ENCODE data around the gene CDH3.

DNA sequence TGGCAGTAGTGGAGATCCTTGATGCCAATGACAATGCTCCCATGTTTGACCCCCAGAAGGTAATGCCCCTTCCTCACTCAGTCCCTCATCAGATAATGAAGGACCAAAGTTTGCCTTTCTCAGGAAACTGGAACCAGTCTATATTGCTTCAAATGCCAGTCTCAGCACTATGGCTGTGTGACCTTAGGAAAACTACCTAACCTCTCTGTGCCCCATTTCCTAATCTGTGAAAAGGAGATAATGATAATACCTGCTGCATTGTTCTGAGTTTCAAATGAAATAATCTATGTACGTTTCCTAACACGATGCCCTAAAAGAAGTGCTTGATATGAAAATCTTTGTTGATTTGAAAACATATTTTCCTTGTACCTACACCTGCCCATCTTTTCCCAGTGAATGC, 35.9 kb downstream of the CDH3 start:
- TF ChIP-seq, protein P1, sequence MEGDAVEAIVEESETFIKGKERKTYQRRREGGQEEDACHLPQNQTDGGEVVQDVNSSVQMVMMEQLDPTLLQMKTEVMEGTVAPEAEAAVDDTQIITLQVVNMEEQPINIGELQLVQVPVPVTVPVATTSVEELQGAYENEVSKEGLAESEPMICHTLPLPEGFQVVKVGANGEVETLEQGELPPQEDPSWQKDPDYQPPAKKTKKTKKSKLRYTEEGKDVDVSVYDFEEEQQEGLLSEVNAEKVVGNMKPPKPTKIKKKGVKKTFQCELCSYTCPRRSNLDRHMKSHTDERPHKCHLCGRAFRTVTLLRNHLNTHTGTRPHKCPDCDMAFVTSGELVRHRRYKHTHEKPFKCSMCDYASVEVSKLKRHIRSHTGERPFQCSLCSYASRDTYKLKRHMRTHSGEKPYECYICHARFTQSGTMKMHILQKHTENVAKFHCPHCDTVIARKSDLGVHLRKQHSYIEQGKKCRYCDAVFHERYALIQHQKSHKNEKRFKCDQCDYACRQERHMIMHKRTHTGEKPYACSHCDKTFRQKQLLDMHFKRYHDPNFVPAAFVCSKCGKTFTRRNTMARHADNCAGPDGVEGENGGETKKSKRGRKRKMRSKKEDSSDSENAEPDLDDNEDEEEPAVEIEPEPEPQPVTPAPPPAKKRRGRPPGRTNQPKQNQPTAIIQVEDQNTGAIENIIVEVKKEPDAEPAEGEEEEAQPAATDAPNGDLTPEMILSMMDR (conservative IDR thresholded peaks at IDR 0.05; ENCODE audit: low read depth, low read length): no peak
- TF ChIP-seq EZH2 (IDR thresholded peaks at IDR 0.05; ENCODE audit: borderline replicate concordance, low read depth, low read length, poor library complexity, severe bottlenecking): no peak
